GM12878 (cell line): Measurements from ENCODE around the gene FUZ. TPM values are rescaled to one million over a fixed set of nuclear protein-coding genes. Genes with fewer than 3 reads are reported as not detected.

Source experiments
- ETV6 ChIP-seq, 2 experiments: fragments of 450-650 bp in 1 of 2; IDR thresholded peaks in 1 of 2; conservative IDR thresholded peaks in 1 of 2; 2 replicates each; pipeline ENCODE4 v1.6.1; 2014; ENCODE audit warnings: antibody characterized with exemption in 1 of 2, borderline replicate concordance in 1 of 2, low read depth in 1 of 2, mild to moderate bottlenecking in 1 of 2, moderate library complexity in 1 of 2
- FOXK2 ChIP-seq: fragments of 450-650 bp; IDR thresholded peaks from 2 replicates; pipeline ENCODE4 v1.6.1; 2017; ENCODE audit warnings: mild to moderate bottlenecking, moderate library complexity
- HDGF ChIP-seq: fragments of 450-650 bp; IDR thresholded peaks from 2 replicates; pipeline ENCODE4 v1.6.1; 2016; ENCODE audit warnings: antibody characterized with exemption
- IKZF1 ChIP-seq: fragments of 450-650 bp; conservative IDR thresholded peaks from 2 replicates; pipeline ENCODE4 v1.6.1; 2017; ENCODE audit warnings: antibody characterized with exemption, mild to moderate bottlenecking
- KAT2A ChIP-seq: conservative IDR thresholded peaks from 2 replicates; pipeline ENCODE4 v1.6.1; 2011; ENCODE audit warnings: low read depth, low read length; ENCODE audit not compliant: control insufficient read depth
- MTA3 ChIP-seq: IDR thresholded peaks from 2 replicates; pipeline ENCODE4 v1.6.1; 2012; ENCODE audit warnings: low read length, inconsistent platforms, borderline replicate concordance
- NBN ChIP-seq: fragments of 450-650 bp; IDR thresholded peaks from 2 replicates; pipeline ENCODE4 v1.6.1; 2016
- PAX5 ChIP-seq: IDR thresholded peaks from 2 replicates; pipeline ENCODE4 v1.6.1; 2011; ENCODE audit warnings: low read depth, low read length, borderline replicate concordance
- ZNF217 ChIP-seq: fragments of 450-650 bp; IDR thresholded peaks from 2 replicates; pipeline ENCODE4 v1.6.1; 2017; ENCODE audit warnings: antibody characterized with exemption, mild to moderate bottlenecking
- ZNF24 ChIP-seq: fragments of 450-650 bp; IDR thresholded peaks from 2 replicates; pipeline ENCODE4 v1.6.1; 2017; ENCODE audit warnings: antibody characterized with exemption, mild to moderate bottlenecking
- polyA plus RNA-seq, 11 experiments: library from polyadenylated mRNA; depleted of rRNA in 4 of 11; unstranded in 6 of 11; stranded (reverse) in 5 of 11; fragments of >200 nt; fragmentation: Nextera tagmentation in 4 of 11; fragmentation: Illumina TruSeq in 1 of 11; extraction: Ambion mirVana in 4 of 11; extraction: Trizol in 1 of 11; gene quantifications; 1 replicate in 1 of 11; 2 replicates in 10 of 11; pipeline versions ENCODE4 v1.2.1 to v1.2.3, GENCODE V29; 2011 to 2016; ENCODE audit warnings: inconsistent platforms in 2 of 11, missing spikeins in 2 of 11, low read depth in 1 of 11
- total RNA-seq, 4 experiments: library from RNA; depleted of rRNA in 3 of 4; stranded (reverse); fragments of >200 nt in 3 of 4; fragmentation: Illumina TruSeq in 1 of 4; extraction: Trizol in 1 of 4; gene quantifications; 2 replicates each; pipeline versions ENCODE4 v1.2.1 to v1.2.3, GENCODE V29; 2013 to 2021
- TF ChIP-seq, protein P1 (sequence below): IDR thresholded peaks from 2 replicates; pipeline ENCODE4 v1.6.1; 2012; ENCODE audit warnings: low read depth, low read length, improper control_type of control experiment
- TF ChIP-seq, protein P2 (sequence below): fragments of 450-650 bp; conservative IDR thresholded peaks from 2 replicates; pipeline ENCODE4 v1.6.1; 2017; ENCODE audit warnings: mild to moderate bottlenecking, moderate library complexity
- TF ChIP-seq, protein P3 (sequence below): fragments of 450-650 bp; IDR thresholded peaks from 2 replicates; pipeline ENCODE4 v1.6.1; 2018; ENCODE audit warnings: borderline replicate concordance, mild to moderate bottlenecking; ENCODE audit not compliant: partially characterized antibody
- TF ChIP-seq, protein P4 (sequence below), 3 experiments: IDR thresholded peaks in 2 of 3; conservative IDR thresholded peaks in 1 of 3; 2 replicates each; pipeline ENCODE4 v1.5.1; 2011; ENCODE audit warnings: low read depth in 3 of 3, low read length in 3 of 3, mild to moderate bottlenecking in 3 of 3, control low read depth in 2 of 3, moderate library complexity in 2 of 3, inconsistent platforms in 1 of 3, mixed read lengths in 1 of 3; ENCODE audit not compliant: control insufficient read depth in 2 of 3, insufficient read depth in 1 of 3; ENCODE audit errors: extremely low read depth in 1 of 3
- TF ChIP-seq, protein P5 (sequence below): IDR thresholded peaks from 2 replicates; pipeline ENCODE4 v1.6.1; 2012; ENCODE audit warnings: low read depth, low read length, improper control_type of control experiment
- TF ChIP-seq, protein P6 (sequence below): fragments of 450-650 bp; IDR thresholded peaks from 2 replicates; pipeline ENCODE4 v1.6.1; 2017; ENCODE audit warnings: mild to moderate bottlenecking, moderate library complexity

The FUZ gene
- total and polyA plus RNA-seq, 10 of the 15 experiments (the other 5 are each of a cell fraction or from before 2014, with no cell fraction given): 0.18 to 11.5 (median 8.8) TPM

DNA sequence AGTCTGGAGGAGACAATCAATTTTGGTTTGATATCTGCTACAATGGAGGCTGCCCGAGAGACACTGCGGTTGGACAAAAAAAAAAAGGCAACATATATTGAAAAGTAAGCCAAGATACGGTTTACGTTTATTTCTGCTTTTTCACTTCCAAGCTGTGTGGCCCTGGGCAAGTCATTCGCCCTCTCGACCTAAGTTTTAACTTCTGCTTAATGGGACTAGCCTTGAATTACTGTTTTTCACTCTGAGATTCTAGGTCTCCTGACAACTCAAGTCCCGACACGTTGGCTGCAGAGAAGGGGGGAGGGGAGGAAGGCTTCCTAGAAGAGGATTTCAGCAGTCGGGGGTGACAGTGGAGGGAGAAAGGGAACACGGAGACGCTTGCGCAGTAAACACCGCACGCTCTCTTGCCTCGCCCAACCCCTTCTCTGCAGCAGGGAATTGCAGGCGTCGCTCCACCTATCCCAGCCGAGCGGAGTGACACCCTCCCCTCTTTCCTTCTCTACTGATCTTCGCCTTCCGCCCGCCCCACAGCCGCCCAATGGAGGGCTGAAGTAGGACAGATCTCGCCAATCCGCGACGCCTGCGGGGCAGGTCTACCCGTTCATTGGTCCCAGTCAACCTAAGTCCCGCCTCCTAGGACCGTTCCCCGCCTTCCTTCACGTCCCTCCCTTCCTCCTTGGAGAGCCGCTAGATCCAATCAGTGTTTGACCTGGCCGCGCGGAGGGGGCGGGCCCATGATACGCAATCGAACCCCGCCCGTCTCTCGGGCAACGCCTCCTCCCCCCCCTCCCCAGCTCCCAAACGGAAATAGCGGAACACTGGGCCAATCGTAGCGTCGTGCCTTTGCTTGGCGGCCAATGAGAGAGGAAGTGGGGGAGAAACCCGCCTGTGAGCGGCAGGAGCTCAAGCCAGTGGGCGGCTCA is 46.8 kb downstream of the FUZ start (continued):
- TF ChIP-seq, protein P1, sequence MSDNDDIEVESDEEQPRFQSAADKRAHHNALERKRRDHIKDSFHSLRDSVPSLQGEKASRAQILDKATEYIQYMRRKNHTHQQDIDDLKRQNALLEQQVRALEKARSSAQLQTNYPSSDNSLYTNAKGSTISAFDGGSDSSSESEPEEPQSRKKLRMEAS: peak; percentile 16; the same call in 1 of the 2 replicates
- no peak for TF ChIP-seq FOXK2
- peak; percentile 76 for TF ChIP-seq NBN
- TF ChIP-seq MTA3: no peak
- TF ChIP-seq, protein P2, sequence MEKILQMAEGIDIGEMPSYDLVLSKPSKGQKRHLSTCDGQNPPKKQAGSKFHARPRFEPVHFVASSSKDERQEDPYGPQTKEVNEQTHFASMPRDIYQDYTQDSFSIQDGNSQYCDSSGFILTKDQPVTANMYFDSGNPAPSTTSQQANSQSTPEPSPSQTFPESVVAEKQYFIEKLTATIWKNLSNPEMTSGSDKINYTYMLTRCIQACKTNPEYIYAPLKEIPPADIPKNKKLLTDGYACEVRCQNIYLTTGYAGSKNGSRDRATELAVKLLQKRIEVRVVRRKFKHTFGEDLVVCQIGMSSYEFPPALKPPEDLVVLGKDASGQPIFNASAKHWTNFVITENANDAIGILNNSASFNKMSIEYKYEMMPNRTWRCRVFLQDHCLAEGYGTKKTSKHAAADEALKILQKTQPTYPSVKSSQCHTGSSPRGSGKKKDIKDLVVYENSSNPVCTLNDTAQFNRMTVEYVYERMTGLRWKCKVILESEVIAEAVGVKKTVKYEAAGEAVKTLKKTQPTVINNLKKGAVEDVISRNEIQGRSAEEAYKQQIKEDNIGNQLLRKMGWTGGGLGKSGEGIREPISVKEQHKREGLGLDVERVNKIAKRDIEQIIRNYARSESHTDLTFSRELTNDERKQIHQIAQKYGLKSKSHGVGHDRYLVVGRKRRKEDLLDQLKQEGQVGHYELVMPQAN: no peak
- TF ChIP-seq PAX5: no peak
- no peak for TF ChIP-seq KAT2A
- TF ChIP-seq ZNF24: no peak
- TF ChIP-seq, protein P3, sequence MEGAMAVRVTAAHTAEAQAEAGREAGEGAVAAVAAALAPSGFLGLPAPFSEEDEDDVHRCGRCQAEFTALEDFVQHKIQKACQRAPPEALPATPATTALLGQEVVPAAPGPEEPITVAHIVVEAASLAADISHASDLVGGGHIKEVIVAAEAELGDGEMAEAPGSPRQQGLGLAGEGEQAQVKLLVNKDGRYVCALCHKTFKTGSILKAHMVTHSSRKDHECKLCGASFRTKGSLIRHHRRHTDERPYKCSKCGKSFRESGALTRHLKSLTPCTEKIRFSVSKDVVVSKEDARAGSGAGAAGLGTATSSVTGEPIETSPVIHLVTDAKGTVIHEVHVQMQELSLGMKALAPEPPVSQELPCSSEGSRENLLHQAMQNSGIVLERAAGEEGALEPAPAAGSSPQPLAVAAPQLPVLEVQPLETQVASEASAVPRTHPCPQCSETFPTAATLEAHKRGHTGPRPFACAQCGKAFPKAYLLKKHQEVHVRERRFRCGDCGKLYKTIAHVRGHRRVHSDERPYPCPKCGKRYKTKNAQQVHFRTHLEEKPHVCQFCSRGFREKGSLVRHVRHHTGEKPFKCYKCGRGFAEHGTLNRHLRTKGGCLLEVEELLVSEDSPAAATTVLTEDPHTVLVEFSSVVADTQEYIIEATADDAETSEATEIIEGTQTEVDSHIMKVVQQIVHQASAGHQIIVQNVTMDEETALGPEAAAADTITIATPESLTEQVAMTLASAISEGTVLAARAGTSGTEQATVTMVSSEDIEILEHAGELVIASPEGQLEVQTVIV: peak; percentile 57
- TF ChIP-seq ETV6 (conservative IDR thresholded peaks at IDR 0.05 in 1 of 2, IDR thresholded peaks at IDR 0.05 in 1 of 2; ENCODE audit: borderline replicate concordance in 1 of 2, low read depth in 1 of 2): no peak
- peak; percentile 99 for TF ChIP-seq HDGF
- TF ChIP-seq, protein P4, sequence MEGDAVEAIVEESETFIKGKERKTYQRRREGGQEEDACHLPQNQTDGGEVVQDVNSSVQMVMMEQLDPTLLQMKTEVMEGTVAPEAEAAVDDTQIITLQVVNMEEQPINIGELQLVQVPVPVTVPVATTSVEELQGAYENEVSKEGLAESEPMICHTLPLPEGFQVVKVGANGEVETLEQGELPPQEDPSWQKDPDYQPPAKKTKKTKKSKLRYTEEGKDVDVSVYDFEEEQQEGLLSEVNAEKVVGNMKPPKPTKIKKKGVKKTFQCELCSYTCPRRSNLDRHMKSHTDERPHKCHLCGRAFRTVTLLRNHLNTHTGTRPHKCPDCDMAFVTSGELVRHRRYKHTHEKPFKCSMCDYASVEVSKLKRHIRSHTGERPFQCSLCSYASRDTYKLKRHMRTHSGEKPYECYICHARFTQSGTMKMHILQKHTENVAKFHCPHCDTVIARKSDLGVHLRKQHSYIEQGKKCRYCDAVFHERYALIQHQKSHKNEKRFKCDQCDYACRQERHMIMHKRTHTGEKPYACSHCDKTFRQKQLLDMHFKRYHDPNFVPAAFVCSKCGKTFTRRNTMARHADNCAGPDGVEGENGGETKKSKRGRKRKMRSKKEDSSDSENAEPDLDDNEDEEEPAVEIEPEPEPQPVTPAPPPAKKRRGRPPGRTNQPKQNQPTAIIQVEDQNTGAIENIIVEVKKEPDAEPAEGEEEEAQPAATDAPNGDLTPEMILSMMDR (IDR thresholded peaks at IDR 0.05 in 2 of 3, conservative IDR thresholded peaks at IDR 0.05 in 1 of 3; ENCODE audit: control insufficient read depth in 2 of 3, extremely low read depth in 1 of 3, insufficient read depth in 1 of 3, low read depth in 3 of 3, low read length in 3 of 3): no peak
- TF ChIP-seq ZNF217: no peak
- TF ChIP-seq, protein P5, sequence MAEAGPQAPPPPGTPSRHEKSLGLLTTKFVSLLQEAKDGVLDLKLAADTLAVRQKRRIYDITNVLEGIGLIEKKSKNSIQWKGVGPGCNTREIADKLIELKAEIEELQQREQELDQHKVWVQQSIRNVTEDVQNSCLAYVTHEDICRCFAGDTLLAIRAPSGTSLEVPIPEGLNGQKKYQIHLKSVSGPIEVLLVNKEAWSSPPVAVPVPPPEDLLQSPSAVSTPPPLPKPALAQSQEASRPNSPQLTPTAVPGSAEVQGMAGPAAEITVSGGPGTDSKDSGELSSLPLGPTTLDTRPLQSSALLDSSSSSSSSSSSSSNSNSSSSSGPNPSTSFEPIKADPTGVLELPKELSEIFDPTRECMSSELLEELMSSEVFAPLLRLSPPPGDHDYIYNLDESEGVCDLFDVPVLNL: peak; percentile 66; the same call in 1 of the 2 replicates
- TF ChIP-seq IKZF1: peak; percentile 60; the same call in 1 of the 2 replicates
- TF ChIP-seq, protein P6, sequence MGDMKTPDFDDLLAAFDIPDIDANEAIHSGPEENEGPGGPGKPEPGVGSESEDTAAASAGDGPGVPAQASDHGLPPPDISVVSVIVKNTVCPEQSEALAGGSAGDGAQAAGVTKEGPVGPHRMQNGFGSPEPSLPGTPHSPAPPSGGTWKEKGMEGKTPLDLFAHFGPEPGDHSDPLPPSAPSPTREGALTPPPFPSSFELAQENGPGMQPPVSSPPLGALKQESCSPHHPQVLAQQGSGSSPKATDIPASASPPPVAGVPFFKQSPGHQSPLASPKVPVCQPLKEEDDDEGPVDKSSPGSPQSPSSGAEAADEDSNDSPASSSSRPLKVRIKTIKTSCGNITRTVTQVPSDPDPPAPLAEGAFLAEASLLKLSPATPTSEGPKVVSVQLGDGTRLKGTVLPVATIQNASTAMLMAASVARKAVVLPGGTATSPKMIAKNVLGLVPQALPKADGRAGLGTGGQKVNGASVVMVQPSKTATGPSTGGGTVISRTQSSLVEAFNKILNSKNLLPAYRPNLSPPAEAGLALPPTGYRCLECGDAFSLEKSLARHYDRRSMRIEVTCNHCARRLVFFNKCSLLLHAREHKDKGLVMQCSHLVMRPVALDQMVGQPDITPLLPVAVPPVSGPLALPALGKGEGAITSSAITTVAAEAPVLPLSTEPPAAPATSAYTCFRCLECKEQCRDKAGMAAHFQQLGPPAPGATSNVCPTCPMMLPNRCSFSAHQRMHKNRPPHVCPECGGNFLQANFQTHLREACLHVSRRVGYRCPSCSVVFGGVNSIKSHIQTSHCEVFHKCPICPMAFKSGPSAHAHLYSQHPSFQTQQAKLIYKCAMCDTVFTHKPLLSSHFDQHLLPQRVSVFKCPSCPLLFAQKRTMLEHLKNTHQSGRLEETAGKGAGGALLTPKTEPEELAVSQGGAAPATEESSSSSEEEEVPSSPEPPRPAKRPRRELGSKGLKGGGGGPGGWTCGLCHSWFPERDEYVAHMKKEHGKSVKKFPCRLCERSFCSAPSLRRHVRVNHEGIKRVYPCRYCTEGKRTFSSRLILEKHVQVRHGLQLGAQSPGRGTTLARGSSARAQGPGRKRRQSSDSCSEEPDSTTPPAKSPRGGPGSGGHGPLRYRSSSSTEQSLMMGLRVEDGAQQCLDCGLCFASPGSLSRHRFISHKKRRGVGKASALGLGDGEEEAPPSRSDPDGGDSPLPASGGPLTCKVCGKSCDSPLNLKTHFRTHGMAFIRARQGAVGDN: no peak
